HG03095 (cell line): ENCODE data around the gene NTPCR.
A peak's percentile ranks its signal among the peaks of the same experiment; 100 is the strongest.
"Not testable (repeated sequence)": the region's sequence is repeated elsewhere in the genome, so short reads cannot be mapped to it uniquely, and the experiment has no call there.

ENCODE experiments used
- ATAC-seq: cut with Tn5 transposase; IDR thresholded peaks from one replicate; pipeline ENCODE4 v1.9.1; 2021; ENCODE audit warnings: moderate library complexity; ENCODE audit not compliant: unreplicated experiment

Gene NTPCR

GRCh38 chr1:232950197-232951176 lies at the start of gene NTPCR:
Gene NTPCR (plus strand): TSS chr1:232950611. CDS start chr1:232950711, 100 bp downstream.
- peak; percentile 86 for ATAC-seq

- no peak for ATAC-seq
Measured at GRCh38 chr1:232900818-232901217, 49.6 kb upstream of the NTPCR start.

- no peak for ATAC-seq
Measured at GRCh38 chr1:232901255-232901654, 49.2 kb upstream of the NTPCR start.

- no peak for ATAC-seq
Measured at GRCh38 chr1:232902774-232903350, 47.5 kb upstream of the NTPCR start.

GRCh38 chr1:232904131-232904530 lies 46.3 kb upstream of the NTPCR start:
- ATAC-seq: no peak

GRCh38 chr1:232904566-232904965 lies 45.8 kb upstream of the NTPCR start:
- peak; percentile 80 for ATAC-seq

- ATAC-seq: no peak
Measured at GRCh38 chr1:232905331-232906034, 44.9 kb upstream of the NTPCR start.

GRCh38 chr1:232906441-232906840 lies 44.0 kb upstream of the NTPCR start:
- ATAC-seq: no peak

- ATAC-seq: no peak
Measured at GRCh38 chr1:232908831-232909230, 41.6 kb upstream of the NTPCR start.

- ATAC-seq: no peak
Measured at GRCh38 chr1:232909752-232910151, 40.7 kb upstream of the NTPCR start.

GRCh38 chr1:232911027-232911599 lies 39.3 kb upstream of the NTPCR start:
- no peak for ATAC-seq

- ATAC-seq: no peak
Measured at GRCh38 chr1:232912845-232913580, 37.4 kb upstream of the NTPCR start.

GRCh38 chr1:232914271-232914670 lies 36.1 kb upstream of the NTPCR start:
- ATAC-seq: not testable (repeated sequence)

- no peak for ATAC-seq
Measured at GRCh38 chr1:232915212-232915611, 35.2 kb upstream of the NTPCR start.

GRCh38 chr1:232917053-232917452 lies 33.4 kb upstream of the NTPCR start:
- ATAC-seq: peak; percentile 79

GRCh38 chr1:232921381-232921780 lies 29.0 kb upstream of the NTPCR start:
- ATAC-seq: no peak

- ATAC-seq: no peak
Measured at GRCh38 chr1:232922485-232922884, 27.9 kb upstream of the NTPCR start.

- ATAC-seq: peak; percentile 90
Measured at GRCh38 chr1:232923739-232924386, 26.5 kb upstream of the NTPCR start.

GRCh38 chr1:232924874-232925273 lies 25.5 kb upstream of the NTPCR start:
- ATAC-seq: no peak
